Inferior parietal cortex (tissue), 1 donor: ENCODE results near the gene PCDHB6.
"Not testable (repeated sequence)": the region's sequence is repeated elsewhere in the genome, so short reads cannot be mapped to it uniquely, and the experiment has no call there.

Experiments
- DNase-seq: peaks from one replicate; pipeline ENCODE4 v3.0.0-alpha.2; 2016; ENCODE audit errors: extremely low spot score

PCDHB6 gene

DNA sequence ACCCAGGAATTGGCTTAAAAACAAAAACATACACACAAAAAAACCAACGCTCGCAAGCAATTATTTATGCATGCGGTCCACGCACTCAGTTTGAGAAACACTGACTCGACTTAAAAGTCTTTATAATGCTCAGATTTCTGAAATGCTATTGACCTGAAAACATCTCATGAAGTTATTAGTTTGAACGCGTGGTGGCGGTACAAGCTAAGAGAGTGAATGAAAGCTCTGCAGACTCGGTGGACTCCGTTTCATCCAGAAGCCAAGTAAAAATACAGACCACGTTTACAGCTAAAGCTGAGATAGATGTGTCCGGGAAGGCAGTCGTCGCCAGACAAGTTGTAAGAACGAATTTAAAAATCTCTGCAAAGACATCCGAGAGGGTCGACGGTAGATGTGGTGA is at the start of gene PCDHB6:
PCDHB6 (plus strand) TSS at position 246 of the 400 bp plus-strand sequence. CDS start 201 bp downstream, outside the sequence.
- DNase-seq: peak; percentile 18

DNA sequence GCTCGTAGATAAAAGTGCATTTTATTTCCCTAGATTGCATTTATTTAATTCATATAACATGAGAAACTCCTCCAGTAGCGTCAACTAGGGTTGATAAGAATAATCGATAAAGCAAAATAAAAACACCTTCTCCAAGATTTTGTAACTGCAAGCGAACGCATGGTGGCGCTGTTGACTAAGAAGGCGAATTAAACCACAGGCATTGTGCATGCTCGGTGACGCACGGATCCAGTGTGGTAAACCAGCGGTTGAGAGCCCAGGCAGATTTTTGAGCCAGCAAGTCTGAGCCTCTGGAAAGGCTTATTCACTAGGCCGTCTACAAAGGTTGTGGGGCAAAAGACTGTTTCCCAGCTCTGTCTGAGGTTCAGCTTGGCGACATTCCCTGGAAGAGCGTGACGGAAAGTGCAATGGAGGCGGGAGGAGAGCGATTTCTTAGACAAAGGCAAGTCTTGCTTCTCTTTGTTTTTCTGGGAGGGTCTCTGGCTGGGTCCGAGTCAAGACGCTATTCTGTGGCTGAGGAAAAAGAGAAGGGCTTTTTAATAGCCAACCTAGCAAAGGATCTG is 49.5 kb upstream of the PCDHB6 start, which contains the start of gene PCDHB3:
PCDHB3 (plus strand) TSS at position 231 of the 563 bp plus-strand sequence; CDS start at position 408, 177 bp downstream.
- peak; percentile 59 for DNase-seq

DNA sequence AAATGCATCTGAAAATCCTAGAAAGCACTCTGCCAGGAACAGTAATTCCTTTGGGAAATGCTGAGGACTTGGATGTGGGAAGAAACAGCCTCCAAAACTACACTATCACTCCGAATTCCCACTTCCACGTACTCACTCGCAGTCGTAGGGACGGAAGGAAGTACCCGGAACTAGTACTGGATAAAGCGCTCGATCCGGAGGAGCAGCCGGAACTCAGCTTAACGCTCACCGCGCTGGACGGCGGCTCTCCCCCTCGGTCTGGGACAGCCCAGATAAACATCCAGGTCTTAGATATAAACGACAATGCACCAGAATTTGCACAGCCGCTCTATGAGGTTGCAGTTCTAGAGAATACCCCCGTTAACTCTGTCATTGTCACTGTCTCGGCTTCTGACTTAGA is 48.8 kb upstream of the PCDHB6 start:
- DNase-seq: no peak

DNA sequence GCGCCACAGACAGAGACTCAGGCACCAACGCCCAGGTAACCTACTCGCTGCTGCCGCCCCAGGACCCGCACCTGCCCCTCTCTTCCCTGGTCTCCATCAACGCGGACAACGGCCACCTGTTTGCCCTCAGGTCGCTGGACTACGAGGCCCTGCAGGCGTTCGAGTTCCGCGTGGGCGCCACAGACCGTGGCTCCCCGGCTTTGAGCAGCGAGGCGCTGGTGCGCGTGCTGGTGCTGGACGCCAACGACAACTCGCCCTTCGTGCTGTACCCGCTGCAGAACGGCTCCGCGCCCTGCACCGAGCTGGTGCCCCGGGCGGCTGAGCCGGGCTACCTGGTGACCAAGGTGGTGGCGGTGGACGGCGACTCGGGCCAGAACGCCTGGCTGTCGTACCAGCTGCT is 47.8 kb upstream of the PCDHB6 start:
- DNase-seq: not testable (repeated sequence)

DNA sequence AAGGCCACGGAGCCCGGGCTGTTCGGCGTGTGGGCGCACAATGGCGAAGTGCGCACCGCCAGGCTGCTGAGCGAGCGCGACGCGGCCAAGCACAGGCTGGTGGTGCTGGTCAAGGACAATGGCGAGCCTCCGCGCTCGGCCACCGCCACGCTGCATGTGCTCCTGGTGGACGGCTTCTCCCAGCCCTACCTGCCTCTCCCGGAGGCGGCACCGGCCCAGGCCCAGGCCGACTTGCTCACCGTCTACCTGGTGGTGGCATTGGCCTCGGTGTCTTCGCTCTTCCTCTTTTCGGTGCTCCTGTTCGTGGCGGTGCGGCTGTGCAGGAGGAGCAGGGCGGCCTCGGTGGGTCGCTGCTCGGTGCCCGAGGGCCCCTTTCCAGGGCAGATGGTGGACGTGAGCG is 47.4 kb upstream of the PCDHB6 start:
- DNase-seq: not testable (repeated sequence)

DNA sequence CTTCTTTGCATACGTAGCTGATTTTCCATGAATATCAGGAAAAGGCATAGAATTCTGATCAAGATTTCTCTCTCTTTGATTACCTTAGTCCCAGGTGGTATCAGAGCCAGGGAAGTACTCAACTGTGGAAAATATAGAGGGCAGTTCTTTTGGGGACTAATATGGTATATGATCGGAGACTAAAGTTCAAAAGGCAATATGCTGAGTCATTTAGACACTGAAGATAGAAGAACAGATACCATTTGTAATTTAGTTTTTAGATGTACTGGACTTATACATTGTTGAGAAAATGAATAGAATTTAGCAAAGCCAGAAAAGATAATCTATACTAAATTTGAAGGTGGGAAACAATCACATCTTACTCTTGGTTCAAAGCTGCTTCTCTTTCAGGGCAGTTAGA is 44.5 kb upstream of the PCDHB6 start:
- DNase-seq: no peak

DNA sequence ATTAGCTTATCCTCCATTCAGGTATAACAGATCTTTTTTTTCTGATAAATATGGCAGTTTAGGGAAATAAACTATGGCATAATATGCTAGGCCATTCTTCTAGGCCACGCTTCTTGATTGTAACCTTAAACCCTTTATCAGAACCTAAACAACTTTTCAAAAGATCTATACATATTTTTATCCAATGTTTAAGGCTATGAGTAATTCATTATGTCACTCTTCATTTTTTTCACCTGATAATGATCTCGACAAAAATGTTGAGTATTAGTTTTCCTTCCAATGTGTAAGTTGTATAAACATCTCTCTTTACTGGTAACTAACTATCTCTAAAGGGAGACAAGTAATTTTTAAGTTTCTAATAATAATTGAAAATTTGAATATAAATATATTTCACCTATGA is 30.6 kb upstream of the PCDHB6 start:
- DNase-seq: no peak

DNA sequence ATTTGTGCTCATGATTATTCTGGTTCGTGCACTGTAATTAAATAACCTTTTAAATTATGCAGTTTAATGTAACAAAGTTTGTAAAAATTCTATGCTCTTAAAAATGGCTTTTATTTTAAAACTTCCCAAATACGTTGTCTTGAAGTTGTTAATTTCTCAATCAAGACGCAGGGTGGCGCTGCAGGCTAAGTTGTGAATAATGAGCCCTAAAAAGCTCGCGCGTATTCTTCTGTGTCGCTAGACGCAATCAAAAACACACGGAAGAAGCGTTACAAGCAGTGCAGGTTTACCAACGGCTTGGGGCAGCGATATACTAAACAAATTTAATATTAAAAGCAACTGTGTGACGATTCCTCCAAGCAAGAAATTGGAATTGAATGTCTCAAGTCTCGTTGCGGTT is 28.3 kb upstream of the PCDHB6 start, which contains the start of gene PCDHB4:
PCDHB4 (plus strand) TSS at position 256 of the 400 bp plus-strand sequence. CDS start 181 bp downstream, outside the sequence.
- peak; percentile 60 for DNase-seq

DNA sequence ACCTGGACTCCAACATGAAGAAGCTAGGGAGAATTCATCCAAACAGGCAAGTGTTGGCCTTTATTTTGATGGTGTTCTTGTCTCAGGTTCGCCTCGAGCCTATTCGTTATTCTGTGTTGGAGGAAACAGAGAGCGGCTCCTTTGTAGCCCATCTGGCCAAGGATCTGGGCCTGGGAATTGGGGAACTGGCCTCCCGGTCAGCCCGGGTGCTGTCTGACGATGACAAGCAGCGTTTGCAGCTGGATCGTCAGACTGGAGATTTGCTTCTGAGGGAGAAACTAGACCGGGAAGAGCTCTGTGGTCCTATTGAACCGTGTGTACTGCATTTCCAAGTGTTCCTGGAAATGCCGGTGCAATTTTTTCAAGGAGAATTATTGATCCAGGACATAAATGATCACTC is 27.9 kb upstream of the PCDHB6 start:
- no peak for DNase-seq

DNA sequence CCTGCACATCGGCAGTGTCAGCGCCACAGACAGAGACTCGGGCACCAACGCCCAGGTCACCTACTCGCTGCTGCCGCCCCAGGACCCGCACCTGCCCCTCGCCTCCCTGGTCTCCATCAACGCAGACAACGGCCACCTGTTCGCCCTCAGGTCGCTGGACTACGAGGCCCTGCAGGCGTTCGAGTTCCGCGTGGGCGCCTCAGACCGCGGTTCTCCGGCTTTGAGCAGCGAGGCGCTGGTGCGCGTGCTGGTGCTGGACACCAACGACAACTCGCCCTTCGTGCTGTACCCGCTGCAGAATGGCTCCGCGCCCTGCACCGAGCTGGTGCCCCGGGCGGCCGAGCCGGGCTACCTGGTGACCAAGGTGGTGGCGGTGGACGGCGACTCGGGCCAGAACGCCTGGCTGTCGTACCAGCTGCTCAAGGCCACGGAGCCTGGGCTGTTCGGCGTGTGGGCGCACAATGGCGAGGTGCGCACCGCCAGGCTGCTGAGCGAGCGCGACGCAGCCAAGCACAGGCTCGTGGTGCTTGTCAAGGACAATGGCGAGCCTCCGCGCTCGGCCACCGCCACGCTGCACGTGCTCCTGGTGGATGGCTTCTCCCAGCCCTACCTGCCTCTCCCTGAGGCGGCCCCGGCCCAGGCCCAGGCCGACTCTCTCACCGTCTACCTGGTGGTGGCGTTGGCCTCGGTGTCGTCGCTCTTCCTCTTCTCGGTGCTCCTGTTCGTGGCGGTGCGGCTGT is 26.3 kb upstream of the PCDHB6 start:
- not testable (repeated sequence) for DNase-seq

DNA sequence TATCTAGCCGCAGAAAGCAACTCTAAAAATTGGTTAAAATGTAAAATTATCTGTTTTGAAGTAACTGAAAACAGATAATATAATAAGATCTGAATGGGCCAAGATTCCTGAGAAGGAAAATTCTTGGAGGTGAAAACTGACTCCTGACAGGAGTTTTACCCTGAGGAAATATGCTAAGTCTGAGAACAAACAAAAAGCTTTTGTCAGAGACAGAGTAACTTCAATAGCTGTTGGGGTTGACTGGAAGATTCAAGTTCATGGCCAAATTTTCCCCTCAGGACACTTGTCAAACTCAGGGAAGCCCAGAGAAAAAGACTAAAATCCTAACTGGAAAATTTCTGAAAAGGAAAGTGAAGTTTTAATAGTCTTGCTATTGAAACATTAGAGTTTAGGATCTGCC is 22.6 kb upstream of the PCDHB6 start:
- no peak for DNase-seq

DNA sequence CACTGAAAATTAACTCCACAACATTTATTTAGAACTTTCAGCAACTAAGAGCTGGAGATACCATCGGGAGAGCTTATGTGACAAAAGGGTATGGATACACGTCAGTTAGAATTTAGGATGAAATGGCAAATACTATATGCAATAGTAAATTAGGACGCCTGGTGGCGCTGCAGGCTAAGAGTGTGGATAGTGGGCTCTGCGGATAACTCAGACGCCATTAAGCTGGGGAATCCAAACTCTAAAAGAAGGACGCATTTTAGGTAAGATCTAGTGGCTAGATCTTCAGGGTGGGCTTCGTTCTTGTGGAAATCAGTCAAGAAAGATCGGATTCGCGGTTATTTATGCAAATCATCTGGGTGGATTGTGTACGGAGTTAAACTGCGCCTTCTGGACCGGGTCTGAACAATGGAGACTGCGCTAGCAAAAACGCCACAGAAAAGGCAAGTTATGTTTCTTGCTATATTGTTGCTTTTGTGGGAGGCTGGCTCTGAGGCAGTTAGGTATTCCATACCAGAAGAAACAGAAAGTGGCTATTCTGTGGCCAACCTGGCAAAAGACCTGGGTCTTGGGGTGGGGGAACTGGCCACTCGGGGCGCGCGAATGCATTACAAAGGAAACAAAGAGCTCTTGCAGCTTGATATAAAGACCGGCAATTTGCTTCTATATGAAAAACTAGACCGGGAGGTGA is 14.7 kb upstream of the PCDHB6 start, which contains the start of gene PCDHB5:
PCDHB5 (plus strand) TSS at position 177 of the 688 bp plus-strand sequence; CDS start at position 406, 229 bp downstream.
- DNase-seq: peak; percentile 44

DNA sequence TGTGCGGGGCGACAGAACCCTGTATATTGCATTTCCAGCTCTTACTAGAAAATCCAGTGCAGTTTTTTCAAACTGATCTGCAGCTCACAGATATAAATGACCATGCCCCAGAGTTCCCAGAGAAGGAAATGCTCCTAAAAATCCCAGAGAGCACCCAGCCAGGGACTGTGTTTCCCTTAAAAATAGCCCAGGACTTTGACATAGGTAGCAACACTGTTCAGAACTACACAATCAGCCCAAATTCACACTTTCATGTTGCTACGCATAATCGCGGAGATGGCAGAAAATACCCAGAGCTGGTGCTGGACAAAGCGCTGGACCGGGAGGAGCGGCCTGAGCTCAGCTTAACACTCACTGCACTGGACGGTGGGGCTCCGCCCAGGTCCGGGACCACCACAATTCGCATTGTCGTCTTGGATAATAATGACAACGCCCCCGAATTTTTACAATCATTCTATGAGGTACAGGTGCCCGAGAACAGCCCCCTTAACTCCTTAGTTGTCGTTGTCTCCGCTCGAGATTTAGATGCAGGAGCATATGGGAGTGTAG is 14.1 kb upstream of the PCDHB6 start:
- no peak for DNase-seq

DNA sequence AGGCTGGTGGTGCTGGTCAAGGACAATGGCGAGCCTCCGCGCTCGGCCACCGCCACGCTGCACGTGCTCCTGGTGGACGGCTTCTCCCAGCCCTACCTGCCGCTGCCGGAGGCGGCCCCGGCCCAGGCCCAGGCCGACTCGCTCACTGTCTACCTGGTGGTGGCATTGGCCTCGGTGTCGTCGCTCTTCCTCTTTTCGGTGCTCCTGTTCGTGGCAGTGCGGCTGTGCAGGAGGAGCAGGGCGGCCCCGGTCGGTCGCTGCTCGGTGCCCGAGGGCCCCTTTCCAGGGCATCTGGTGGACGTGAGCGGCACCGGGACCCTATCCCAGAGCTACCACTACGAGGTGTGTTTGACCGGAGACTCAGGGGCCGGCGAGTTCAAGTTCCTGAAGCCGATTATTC is 12.5 kb upstream of the PCDHB6 start:
- DNase-seq: not testable (repeated sequence)

DNA sequence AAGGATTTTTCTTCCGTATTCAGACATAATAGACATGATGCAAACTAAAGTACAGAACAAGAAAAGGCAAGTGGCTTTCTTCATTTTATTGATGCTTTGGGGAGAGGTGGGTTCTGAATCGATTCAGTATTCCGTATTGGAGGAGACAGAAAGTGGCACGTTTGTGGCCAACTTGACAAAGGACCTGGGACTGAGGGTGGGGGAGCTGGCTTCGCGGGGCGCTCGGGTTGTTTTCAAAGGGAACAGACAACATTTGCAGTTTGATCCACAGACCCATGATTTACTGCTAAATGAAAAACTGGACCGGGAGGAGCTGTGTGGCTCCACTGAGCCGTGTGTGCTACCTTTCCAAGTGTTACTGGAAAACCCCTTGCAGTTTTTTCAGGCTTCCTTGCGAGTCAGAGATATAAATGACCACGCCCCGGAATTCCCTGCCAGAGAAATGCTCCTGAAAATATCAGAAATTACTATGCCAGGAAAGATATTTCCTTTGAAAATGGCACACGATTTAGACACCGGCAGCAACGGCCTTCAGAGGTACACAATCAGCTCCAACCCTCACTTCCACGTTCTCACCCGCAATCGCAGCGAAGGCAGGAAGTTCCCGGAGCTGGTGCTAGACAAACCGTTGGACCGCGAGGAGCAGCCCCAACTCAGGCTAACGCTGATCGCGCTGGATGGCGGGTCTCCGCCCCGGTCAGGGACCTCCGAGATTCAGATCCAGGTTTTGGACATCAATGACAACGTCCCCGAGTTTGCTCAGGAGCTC is 551 bp downstream of the PCDHB6 start:
- DNase-seq: no peak

DNA sequence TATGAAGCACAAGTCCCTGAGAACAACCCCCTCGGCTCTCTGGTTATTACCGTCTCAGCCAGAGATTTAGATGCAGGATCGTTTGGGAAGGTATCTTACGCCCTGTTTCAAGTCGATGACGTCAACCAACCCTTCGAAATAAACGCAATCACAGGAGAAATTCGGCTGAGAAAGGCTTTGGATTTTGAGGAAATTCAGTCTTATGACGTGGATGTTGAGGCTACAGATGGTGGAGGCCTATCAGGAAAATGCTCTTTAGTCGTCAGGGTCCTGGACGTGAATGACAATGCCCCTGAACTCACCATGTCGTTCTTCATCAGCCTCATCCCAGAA is 1.1 kb downstream of the PCDHB6 start:
- DNase-seq: no peak

DNA sequence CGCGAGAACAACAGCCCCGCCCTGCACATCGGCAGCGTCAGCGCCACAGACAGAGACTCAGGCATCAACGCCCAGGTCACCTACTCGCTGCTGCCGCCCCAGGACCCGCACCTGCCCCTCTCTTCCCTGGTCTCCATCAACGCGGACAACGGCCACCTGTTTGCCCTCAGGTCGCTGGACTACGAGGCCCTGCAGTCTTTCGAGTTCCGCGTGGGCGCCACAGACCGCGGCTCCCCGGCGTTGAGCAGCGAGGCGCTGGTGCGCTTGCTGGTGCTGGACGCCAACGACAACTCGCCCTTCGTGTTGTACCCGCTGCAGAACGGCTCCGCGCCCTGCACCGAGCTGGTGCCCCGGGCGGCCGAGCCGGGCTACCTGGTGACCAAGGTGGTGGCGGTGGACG is 1.8 kb downstream of the PCDHB6 start:
- not testable (repeated sequence) for DNase-seq

DNA sequence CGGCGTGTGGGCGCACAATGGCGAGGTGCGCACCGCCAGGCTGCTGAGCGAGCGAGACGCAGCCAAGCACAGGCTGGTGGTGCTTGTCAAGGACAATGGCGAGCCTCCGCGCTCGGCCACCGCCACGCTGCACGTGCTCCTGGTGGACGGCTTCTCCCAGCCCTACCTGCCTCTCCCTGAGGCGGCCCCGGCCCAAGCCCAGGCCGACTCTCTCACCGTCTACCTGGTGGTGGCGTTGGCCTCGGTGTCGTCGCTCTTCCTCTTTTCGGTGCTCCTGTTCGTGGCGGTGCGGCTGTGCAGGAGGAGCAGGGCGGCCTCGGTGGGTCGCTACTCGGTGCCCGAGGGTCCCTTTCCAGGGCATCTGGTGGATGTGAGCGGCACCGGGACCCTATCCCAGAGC is 2.2 kb downstream of the PCDHB6 start:
- DNase-seq: not testable (repeated sequence)

DNA sequence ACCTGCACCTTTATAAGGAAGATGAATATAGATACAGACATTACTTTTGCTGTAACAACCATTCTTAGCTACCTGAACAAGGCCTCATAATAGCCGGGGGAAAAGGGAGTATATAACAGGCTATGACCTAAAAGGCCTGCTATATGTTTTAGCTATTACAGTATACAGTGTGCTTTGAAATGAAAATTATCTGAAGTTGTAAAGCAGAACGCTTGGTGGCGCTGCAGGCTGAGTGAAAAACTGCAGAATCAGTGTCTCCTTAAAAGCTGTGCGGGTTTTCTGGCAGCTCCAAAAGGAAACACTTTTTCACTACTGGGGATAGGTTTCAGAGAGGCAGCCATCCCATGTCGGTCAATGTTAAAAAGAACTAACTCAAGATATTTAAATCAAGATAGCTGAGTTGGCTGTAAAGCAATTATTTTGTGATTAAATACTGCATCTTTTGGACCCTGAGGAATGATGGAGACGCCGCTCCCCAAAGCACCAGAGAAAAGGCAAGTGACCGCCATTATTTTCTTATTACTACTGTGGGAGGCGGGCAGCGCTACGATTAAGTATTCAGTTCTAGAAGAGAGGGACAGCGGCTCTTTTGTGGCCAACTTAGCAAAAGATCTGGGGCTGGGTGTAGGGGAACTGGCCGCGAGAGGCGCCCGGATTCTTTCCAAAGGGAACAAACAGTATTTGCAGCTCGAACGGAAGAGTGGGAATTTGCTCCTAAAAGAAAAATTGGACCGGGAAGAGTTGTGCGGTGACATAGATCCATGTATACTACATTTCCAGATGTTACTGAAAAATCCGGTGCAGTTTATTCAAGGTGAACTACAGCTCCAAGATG is 5.9 kb downstream of the PCDHB6 start:
- DNase-seq: no peak

DNA sequence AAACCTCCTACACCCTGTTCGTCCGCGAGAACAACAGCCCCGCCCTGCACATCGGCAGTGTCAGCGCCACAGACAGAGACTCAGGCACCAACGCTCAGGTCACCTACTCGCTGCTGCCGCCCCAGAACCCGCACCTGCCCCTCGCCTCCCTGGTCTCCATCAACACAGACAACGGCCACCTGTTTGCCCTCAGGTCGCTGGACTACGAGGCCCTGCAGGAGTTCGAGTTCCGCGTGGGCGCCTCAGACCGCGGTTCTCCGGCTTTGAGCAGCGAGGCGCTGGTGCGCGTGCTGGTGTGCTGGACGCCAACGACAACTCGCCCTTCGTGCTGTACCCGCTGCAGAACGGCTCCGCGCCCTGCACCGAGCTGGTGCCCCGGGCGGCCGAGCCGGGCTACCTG is 7.5 kb downstream of the PCDHB6 start:
- not testable (repeated sequence) for DNase-seq

DNA sequence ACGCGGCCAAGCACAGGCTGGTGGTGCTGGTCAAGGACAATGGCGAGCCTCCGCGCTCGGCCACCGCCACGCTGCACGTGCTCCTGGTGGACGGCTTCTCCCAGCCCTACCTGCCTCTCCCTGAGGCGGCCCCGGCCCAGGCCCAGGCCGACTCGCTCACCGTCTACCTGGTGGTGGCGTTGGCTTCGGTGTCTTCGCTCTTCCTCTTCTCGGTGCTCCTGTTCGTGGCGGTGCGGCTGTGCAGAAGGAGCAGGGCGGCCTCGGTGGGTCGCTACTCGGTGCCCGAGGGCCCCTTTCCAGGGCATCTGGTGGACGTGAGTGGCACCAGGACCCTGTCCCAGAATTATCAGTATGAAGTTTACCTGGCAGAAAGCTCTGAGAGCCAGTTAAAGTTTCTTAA is 8.0 kb downstream of the PCDHB6 start:
- DNase-seq: not testable (repeated sequence)
